ENCODE measurements around the gene PARD3.

DNA sequence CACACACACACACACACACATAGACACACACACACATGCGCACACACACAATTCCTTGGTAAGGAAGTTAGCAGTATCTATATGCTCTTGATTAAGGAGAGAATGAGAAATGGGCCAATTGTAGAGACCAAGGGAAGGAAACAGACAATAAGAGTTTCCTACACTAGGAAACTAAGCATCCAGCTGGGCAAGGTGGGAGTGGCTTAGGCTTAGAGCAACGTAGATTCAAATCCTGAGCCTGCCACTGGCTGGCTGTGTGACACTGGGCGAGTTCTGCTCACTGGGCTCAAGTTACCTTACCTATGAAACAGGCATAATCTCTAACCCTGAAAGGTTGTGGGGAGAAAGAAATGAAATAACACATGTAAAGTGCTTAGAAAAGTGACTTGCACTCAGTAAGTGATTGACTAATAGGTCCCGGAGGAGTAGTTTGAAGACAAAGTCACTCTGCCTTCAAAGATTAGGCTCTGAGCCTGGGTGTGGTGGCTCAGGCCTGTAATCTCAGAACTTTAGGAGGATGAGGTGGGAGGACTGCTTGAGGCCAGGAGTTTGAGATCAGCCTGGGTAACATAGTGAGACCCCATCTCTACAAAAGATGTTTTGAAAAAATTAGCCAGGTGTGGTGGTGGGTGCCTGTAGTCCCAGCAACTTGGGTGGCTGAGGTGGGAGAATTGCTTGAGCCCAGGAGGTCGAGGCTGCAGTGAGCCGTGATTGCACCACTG is 701.4 kb downstream of the PARD3 start:
- TF ChIP-seq CTCF (IDR thresholded peaks at IDR 0.05) (no peak), ELF4 (CRISPR knock-in tag; IDR thresholded peaks at IDR 0.05; ENCODE audit: low read depth) (no peak), E2F5 (CRISPR knock-in tag; IDR thresholded peaks at IDR 0.05) (no peak)
